Measurements from ENCODE around the gene TMEM207.

- TF ChIP-seq CTCF (IDR thresholded peaks at IDR 0.05) (no peak), POLR2AphosphoS5 (IDR thresholded peaks at IDR 0.05; ENCODE audit: insufficient read depth in 1 of 2, low read depth in 1 of 2) (no peak)
Observed at GRCh38 chr3:190430906-190431305, 18.8 kb downstream of the TMEM207 start.
